HuH-7 (cell line): ENCODE results near the gene PPP2R5A.
"Not testable (repeated sequence)": the region's sequence is repeated elsewhere in the genome, so short reads cannot be mapped to it uniquely, and the experiment has no call there.

ENCODE experiments used
- DNase-seq: peaks from one replicate; pipeline ENCODE4 v3.0.0; 2011; ENCODE audit warnings: low spot score

PPP2R5A gene

DNA sequence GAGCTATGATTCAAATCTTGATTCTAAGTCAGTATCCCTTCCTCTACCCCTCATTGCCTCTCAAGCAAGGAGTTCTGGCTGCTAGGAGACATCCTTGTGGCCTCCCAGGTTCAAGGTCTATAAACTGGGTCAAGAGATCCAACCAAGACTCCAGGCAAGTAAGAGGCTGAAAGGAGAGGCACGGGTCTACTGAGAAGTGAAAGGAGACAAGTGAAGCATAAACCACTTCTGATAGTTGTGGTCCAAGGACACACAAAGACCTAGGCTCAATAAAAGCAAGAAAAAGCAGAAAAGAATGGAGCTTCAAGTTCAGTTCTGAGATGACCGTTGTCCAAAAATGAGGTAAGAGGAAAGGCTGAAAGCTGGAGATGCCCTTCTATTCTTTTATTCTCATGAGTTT is 17.8 kb upstream of the PPP2R5A start:
- no peak for DNase-seq

DNA sequence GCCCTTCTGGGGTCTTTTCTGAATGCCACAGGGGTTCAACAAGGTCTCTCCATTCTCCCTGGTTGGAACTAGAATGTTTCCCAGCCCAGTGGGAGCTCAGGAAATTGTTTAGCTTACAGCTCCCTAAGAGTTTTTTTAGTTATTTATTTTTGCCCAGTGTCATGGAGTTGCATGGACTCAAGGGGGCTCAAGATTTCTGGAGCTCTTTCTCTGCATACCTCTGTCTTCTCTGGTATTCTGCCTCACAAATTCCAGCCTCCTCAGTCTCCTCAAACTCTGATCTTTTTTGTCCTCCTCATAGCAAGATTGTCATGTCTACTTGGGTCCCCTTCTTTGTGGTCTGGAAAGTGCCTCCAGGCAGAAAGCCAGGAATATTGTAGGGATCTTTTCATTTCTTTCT is 15.9 kb upstream of the PPP2R5A start:
- DNase-seq: no peak

GRCh38 chr1:212270564-212270963 is 14.6 kb upstream of the PPP2R5A start:
- no peak for DNase-seq

DNA sequence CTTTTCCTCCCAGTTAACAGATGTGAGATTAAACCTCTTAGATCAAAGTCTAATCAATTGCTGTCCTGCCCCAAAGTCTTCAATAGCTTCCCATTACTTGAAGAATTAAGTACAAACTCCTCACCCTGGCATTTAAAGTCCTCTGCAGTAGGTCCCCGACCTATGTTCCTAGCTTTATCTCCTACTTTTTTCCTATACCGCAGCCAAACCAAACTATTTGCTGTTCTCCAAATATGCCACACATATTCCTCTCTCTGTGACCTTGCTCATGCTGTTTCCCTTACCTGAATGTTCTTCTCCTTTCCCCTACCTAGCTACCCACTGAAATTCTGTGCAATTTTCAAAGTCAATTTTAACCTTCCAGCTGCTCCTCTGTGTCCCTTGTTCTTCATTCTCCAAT is 14.0 kb upstream of the PPP2R5A start:
- DNase-seq: no peak

DNA sequence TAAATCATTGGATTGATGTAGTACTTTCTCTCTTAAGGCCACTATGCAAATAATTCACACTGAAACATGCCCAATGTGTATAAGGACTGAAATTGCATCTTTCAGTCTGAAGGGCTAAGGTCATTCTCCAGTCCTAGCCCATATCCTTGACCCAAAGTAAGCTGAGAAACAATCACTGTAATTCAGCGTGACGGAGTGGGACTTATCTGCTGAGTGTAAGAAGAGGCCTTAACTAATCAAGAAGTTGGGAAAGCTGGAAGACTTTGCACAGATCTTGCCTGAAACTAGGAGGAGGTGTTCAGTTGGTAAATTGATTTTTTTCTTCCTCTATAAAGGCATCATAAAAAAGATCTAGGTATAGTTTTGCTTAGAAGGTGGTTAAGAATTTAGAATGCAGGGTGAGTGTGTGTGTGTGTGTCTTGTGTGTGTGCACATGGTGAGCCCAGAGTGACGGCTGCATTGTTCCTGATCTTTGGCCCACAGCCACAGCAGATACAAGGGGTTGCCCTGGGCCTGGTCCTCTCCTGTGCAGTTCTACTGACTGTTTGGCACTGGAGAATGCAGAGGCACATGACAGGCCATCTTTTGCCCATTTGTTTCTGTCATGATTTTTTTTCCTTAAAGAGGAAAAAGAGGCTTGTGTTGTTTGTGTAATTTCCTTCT is 13.3 kb upstream of the PPP2R5A start:
- DNase-seq: no peak

DNA sequence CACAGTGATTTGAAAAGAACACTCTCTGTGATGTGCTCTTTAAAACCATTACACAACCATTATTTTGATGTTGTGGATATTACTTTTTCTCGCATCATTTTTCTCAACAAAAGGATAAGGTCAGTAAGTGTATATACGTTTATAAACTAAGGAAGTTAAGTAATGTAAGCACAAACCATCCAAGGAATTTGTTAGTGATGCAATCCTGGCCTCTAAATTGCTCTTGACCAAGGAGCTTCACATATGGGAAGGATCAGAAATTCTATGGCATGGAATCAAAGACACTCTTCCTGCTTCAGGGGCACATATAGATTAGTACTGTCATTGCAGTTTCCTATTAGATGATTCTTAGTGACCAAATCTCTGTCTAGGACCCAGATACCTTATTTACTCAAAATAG is 3.6 kb upstream of the PPP2R5A start:
- DNase-seq: no peak

DNA sequence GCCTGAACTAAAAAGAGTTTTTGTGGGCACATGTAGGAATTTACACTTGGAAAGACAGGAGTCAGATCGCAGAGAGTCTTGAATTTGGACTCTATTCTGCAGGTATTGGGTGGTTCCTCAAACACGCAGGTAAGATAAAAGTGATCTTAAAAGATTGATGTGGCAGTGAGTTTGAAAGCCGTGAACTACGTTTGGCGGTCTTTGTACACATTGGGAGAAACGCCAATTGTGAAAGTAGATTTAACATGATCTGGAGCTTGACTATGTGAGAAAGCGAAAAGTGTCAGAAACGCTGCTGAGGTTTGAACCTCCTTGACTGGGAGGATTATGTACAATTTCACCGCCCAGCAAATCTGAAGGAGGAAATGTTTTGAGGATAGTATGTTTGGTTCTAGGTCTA is 1.5 kb upstream of the PPP2R5A start:
- no peak for DNase-seq

DNA sequence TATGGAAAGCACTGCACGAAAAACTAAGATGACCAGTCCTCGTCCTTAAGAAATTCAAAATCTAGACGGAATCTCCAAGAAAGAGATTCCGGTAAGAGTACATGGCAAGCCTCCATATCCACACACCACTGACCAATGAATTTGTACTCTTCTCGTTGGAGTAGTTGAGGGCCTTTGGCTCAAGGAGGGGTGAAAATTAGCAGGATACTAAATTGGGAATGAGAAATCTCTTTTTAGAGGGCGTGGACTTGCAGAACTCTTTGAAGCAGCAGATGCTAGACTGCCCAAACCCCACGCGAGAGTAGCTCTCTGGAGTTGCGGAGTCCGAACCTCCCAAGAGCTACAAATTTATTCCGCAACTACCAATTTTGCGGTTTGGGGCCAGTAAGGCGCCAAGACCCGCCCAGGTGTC is 872 bp upstream of the PPP2R5A start:
- no peak for DNase-seq

DNA sequence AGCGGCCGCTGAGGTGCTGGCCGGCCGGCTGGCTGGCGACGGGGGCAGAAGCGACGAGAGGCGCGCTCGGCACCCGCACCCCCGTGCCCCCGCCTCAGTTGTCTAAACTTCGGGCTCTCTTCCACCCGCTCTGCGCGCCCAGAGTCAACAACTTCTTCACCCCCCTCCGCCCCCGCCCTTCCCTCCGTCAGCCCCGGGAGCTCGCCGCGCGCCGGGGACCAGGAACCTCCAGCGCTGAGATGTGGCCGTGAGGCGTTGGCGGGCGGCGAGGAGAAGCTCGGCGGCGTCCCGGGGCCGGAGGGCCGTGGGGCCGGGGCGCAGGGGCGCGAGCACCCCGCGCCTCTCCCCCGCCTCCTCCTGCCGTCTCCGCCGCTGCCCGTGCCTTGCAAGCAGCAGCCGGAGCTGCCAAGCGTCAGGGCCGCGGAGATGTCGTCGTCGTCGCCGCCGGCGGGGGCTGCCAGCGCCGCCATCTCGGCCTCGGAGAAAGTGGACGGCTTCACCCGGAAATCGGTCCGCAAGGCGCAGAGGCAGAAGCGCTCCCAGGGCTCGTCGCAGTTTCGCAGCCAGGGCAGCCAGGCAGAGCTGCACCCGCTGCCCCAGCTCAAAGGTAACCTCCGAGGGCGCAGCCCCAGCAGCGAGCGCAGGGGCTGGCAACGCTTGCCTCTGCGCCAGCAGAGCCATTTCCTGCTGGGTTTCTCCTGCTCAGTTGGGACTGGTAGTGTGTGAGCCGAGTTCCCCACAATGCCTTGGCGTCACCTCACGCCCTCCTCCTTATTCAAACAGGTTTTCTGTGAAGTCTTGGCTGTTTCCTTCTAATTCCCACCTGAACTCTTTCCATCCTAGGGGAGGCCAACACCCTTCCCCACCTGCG is 710 bp downstream of the PPP2R5A start:
- DNase-seq: peak; percentile 31

DNA sequence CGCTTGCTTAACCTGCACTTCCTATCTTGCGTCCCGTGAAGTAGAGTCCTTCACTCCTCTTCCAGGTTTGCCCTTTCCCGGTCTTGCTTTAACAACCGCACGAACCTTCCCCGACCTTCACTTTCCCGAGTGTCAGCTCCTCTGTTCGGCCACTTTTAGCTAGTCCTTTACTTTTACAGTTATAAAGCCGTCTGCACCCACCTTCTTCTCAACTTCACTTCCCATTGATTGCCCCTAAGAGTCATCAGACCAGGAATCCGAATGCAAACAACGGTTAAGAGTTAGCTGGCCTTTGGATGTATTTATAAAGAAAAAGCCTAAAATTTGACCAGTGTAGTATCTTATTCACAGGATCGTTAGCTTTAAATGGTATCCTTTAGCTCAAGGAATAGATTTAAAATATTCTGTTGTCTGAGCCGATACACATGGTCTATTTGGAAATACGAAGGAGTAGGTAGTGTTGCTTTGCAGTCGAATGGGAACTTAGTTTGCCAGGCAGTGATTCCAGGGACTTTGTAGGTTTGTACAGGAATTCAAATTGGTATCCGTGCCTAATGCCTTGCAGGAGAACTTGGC is 1.4 kb downstream of the PPP2R5A start:
- no peak for DNase-seq

DNA sequence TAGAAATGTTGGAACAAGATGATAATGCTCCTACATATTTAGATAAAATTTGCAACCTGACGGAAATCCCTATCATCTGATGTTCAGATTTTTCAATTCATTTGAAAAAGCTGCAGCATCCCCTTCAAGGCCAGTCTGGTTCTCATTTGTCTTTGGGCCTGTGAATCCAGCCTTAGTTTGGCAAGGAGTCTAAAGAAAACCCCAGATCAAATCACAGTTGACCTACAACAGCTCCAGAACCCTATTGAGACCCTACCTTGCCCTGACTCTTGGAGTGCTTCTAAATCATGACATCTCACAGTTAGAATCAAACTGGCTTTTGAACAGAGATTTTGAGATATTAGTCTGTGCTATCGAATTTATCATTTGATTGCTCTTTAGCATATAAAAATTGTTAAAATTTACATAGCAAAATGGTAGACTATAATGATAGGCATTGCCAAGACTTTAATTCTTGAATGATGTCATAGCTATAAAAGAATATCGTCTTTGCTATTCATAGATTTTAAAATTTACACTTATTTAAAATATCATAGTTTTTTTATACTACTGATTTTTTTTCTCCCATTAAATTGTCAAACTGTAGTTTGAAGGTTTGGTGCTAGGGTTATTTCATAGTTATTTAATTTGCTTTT is 2.2 kb downstream of the PPP2R5A start:
- no peak for DNase-seq

GRCh38 chr1:212287995-212288394 is 2.8 kb downstream of the PPP2R5A start:
- DNase-seq: not testable (repeated sequence)

GRCh38 chr1:212288615-212289014 is 3.4 kb downstream of the PPP2R5A start:
- no peak for DNase-seq

DNA sequence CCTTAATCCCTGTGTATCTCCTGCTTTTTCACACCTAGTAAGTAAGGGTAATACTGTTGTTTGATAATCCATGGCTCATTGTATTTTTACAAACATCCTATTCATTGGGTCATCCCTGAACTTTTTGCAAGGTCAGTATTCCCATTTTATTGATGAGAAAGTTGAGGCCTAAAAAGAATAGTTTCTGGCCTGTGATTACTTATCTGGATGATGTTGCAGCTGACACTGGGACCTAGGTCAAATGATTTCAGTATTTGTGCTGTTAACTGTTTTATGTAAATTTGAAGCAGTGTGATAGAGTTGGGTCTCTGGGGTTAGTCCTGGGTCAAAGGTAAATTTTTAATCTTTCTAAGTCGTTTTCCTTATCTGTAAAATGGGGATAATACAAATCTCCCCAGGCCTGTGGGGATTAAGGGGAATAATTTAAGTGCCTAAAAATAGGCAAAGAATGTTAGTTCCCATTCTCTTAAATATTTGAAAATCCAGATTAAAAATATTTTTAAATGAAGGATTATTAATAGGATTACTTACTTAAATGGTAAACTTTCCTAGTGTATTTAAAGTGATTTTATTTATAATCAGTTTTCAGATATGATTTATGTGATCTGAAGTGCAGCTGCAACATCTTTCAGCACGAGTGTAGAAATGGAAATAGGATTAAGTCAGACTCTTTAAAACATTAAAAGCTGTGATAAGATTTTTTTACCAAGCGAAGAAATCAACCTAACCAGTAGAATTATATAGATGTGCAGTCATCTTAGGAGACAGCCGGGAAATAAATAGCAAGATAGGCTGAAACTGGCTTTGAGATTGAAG is 4.3 kb downstream of the PPP2R5A start:
- no peak for DNase-seq

DNA sequence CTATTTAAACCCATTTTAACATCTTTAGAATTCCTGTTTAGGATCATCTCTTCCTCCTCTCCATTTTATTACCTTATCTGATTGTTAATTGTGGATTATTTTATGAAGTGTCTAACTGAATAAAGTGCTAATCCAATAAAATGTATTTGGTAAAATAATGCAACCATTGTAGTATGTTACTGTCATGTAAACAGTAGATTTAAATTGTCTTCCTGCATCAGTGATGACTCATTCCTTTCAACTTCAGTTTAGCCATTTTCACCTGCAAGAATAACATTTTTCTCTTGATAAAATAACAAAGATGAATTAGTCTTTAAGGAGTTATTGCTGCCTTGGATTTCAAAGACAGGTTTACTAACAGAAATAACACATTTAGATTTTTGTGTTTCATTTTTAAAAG is 5.4 kb downstream of the PPP2R5A start:
- DNase-seq: no peak

DNA sequence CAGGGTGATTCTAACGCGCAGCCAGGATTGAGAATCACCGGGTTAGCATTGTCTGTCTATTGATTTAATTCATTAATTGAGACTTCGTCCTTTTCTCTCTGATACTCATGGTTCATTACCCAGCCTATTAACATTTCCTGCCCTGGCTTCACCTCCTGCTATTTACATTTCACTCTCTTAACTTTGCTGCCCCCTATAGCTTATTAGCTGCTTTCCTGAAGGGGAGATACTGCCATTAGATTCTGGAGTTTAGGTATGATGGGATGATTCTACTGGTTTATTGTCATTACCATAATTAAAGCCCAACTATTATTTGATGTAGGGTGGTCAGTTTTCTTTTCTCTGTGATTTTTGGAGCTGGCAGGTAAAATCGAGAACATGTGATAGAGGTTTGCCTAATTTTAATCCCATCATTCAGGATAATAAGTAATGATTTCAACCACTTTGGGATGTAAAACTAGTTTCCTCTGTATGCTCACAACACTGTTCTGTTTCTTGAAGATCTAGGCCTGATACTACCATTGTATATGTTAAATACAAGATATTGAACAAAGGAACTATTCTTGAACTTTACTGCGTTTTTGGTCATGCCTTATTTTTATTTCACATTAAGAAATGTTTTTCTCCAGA is 6.4 kb downstream of the PPP2R5A start:
- DNase-seq: peak; percentile 78

GRCh38 chr1:212292250-212293105 is 7.3 kb downstream of the PPP2R5A start:
- no peak for DNase-seq

DNA sequence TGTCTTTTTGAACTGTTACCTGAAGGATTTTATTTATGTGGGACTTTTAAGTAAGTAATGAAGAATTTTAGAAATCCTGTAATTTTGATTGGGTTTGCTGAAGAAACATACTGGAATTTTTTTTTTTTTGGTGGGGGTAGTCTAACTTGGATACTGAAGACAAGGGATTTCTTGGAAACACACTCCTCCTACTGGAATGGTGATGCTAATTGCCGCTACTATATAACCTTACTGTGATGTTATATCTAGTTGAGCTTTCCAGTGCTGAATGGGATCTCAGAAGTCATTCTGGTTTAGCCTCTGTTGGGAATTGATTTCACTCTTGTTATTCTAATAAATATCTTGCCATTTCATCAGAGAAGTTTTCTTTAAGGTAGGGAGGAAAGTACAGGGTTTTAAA is 8.4 kb downstream of the PPP2R5A start:
- no peak for DNase-seq

DNA sequence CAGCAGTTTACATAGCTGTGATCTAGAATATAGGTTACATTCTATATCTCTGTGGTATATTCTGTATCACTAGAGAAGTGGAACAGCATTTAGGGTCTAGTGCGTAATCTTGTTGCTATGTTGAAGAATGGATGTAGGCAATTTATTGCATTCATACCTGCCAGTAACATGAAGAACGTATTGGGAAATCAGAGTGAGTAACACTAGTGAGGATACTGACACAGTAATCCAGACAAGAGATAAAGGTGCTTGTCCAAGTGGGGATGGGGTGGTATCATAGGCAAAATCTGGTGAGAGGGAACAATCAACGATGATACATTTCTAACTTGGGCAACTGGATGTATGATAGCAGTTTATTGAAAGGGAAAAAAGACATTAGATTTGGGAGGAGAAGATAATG is 9.8 kb downstream of the PPP2R5A start:
- no peak for DNase-seq

- no peak for DNase-seq
Measured at GRCh38 chr1:212295579-212295978, 10.4 kb downstream of the PPP2R5A start.
